CD4-positive, alpha-beta T cell (primary cell): ENCODE data around the gene BARX1. TPM values are rescaled to one million over a fixed set of nuclear protein-coding genes. Genes with fewer than 3 reads are reported as not detected.

ENCODE experiments used
- ATAC-seq: fragments of 200-7000 bp; cut with Tn5 transposase; one replicate; pipeline ENCODE4 v1.10.0; 2022; ENCODE audit warnings: mild to moderate bottlenecking; ENCODE audit not compliant: poor library complexity
- CTCF ChIA-PET: fragments of 350-600 bp; sonication (Branson Sonifier 250); formaldehyde crosslinking; loops from one replicate; lab custom pipeline; 2021; ENCODE audit warnings: antibody characterized with exemption, inconsistent platforms; lab: Charles Lee
- POLR2A ChIA-PET: fragments of 350-600 bp; sonication (Branson Sonifier 250); formaldehyde crosslinking; loops from one replicate; lab custom pipeline; 2021; ENCODE audit warnings: antibody characterized with exemption, inconsistent platforms; lab: Charles Lee
- DNase-seq, 14 experiments: peaks; one replicate each; pipeline ENCODE4 v3.0.0-alpha.2; 2013 to 2020; ENCODE audit warnings: mixed read lengths in 2 of 14
- H3K27ac ChIP-seq, 2 donors: one replicate each; pipeline versions ENCODE4 v1.5.1 to v1.7.0; 2013; ENCODE audit warnings: low read length in 2 of 2, low read depth in 1 of 2, mild to moderate bottlenecking in 1 of 2
- H3K27me3 ChIP-seq, 2 experiments: 1 replicate in 1 of 2; 2 replicates in 1 of 2; pipeline versions ENCODE4 v1.6.1 to v1.7.0; 2013; ENCODE audit warnings: low read length in 2 of 2, control low read depth in 1 of 2, mild to moderate bottlenecking in 1 of 2, moderate library complexity in 1 of 2; ENCODE audit not compliant: insufficient read depth in 2 of 2, control insufficient read depth in 1 of 2
- H3K36me3 ChIP-seq: one replicate; pipeline ENCODE4 v1.6.1; 2013; ENCODE audit warnings: low read length, control low read depth; ENCODE audit not compliant: insufficient read depth
- H3K4me1 ChIP-seq: one replicate; pipeline ENCODE4 v1.6.1; 2013; ENCODE audit warnings: low read length, control low read depth; ENCODE audit not compliant: insufficient read depth
- H3K4me3 ChIP-seq: one replicate; pipeline ENCODE4 v1.5.1; 2013; ENCODE audit warnings: mild to moderate bottlenecking, low read length, moderate library complexity
- H3K9me3 ChIP-seq, 2 experiments: 1 replicate in 1 of 2; 2 replicates in 1 of 2; pipeline versions ENCODE4 v1.6.1 to v1.7.0; 2013; ENCODE audit warnings: low read length in 2 of 2, mild to moderate bottlenecking in 2 of 2, control low read depth in 1 of 2, moderate library complexity in 1 of 2; ENCODE audit not compliant: control insufficient read depth in 1 of 2, insufficient read depth in 1 of 2
- H3K27ac Mint-ChIP-seq: one replicate; pipeline ENCODE4 v1.8.0; 2020; ENCODE audit warnings: mixed read lengths
- H3K27me3 Mint-ChIP-seq: one replicate; pipeline ENCODE4 v1.8.0; 2021; ENCODE audit warnings: mixed read lengths
- H3K36me3 Mint-ChIP-seq: one replicate; pipeline ENCODE4 v1.8.0; 2021; ENCODE audit warnings: low read depth, mixed read lengths
- H3K4me1 Mint-ChIP-seq: one replicate; pipeline ENCODE4 v1.8.0; 2021; ENCODE audit warnings: low read depth, mixed read lengths
- H3K4me3 Mint-ChIP-seq: one replicate; pipeline ENCODE4 v1.8.0; 2020; ENCODE audit warnings: mild to moderate bottlenecking, mixed read lengths
- H3K9me3 Mint-ChIP-seq: one replicate; pipeline ENCODE4 v1.8.0; 2020; ENCODE audit warnings: mixed read lengths
- CTCF ChIP-seq: fragments of 200-600 bp; IDR thresholded peaks from one replicate; pipeline ENCODE4 v1.8.0; 2022; ENCODE audit warnings: antibody characterized with exemption, mild to moderate bottlenecking
- intact Hi-C, 2 experiments: fragments of 100-400 bp; cut with DNase I in 1 of 2; cut with micrococcal nuclease in 1 of 2; formaldehyde crosslinking; loops; one replicate each; pipeline versions ENCODE4 v1.15.1 to v1.9.0; 2023 to 2025; cut with DNase I, micrococcal nuclease
- total RNA-seq, 174 experiments: library from RNA in 2 of 174; stranded (reverse) in 2 of 174; gene quantifications; one replicate each; pipeline ENCODE4 v1.2.3 and lab custom pipeline; 2021 to 2026

Gene BARX1
- total RNA-seq, 2 experiments from 2014 or later, result 0.17 to 0.33 TPM

GRCh38 chr9:93946338-93946712 lies 8.8 kb downstream of the BARX1 start:
- Histone ChIP-seq H3K4me1 (peaks cover 33% of the 10 kb centered on the region), H3K36me3 (no peaks in the 10 kb centered on the region), H3K9me3 (peaks cover 0 to 20% of the 10 kb centered on the region in 2 experiments), H3K27ac (no peak overlapping the region), H3K4me3 (no peak overlapping the region), H3K27me3 (peaks cover 72 to 91% of the 10 kb centered on the region in 2 experiments)
- H3K4me3 Mint-ChIP-seq, result no peak overlapping the region
- H3K27ac Mint-ChIP-seq, result no peak overlapping the region
- no peaks in the 10 kb centered on the region for H3K36me3 Mint-ChIP-seq
- ChIA-PET POLR2A (no interaction called here), CTCF (no interaction called here)
- peaks cover 36% of the 10 kb centered on the region for H3K4me1 Mint-ChIP-seq
- no peak for DNase-seq
- no peaks in the 10 kb centered on the region for H3K9me3 Mint-ChIP-seq
- peaks cover 94% of the 10 kb centered on the region for H3K27me3 Mint-ChIP-seq
- no peak for ATAC-seq
- TF ChIP-seq CTCF, result no peak
- intact Hi-C loops, result no loop called here

DNA sequence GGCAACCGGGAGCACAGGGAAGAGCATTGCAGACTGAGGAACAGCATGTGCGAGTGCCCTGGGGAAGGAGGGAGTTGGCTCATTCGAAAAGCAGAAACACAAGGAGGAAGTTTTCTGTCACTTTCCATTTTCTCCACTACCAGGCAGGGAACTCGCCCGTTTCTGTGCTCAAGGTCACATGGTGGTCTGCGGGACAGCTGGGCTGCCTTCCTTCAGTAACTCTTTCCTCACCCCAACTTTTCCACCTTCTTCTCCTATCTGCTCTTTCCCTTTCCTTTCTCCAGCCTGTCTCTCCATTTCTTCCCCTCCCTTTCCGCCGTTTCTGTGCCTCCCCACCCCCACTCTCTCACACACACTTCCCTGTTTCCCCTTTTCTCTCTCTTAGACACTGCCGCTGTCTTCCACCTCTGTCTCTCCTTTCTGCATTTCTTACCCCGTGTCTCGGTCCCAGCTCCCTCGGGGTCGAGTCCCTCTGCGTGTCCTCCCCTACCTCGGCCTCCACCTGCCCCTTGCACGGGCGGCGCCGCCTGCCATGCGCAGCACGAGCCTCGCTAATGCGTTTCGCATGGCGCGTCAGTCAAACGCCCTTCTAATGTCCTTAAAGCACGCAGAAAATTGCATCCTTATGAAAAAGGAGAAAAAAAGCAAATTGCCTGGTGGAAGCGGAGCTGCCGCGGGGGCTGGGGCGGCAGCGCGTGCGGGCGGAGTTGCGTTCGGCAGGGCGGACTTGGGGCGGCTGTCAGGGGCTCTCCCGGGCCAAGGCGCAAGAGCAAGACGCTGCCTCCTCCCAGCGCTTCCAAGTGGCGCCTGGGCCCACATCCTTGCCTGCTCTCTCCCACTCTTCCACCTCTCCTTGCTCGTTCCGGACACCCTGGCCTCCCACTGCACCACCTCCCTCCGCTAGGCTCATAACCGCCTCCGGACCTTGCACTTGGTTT lies 9.5 kb downstream of the BARX1 start:
- ATAC-seq, result no peak
- Mint-ChIP-seq H3K4me3 (no peak overlapping the region), H3K27me3 (peaks cover 94% of the 10 kb centered on the region), H3K36me3 (no peaks in the 10 kb centered on the region), H3K27ac (no peak overlapping the region), H3K9me3 (no peaks in the 10 kb centered on the region), H3K4me1 (peaks cover 30% of the 10 kb centered on the region)
- CTCF ChIA-PET, result no interaction called here
- peaks cover 0 to 14% of the 10 kb centered on the region in 2 experiments for H3K9me3 ChIP-seq
- DNase-seq, result no peak
- H3K36me3 ChIP-seq, result no peaks in the 10 kb centered on the region
- intact Hi-C loops, result no loop called here
- H3K4me3 ChIP-seq, result no peak overlapping the region
- H3K27ac ChIP-seq, result no peak overlapping the region
- no peak for TF ChIP-seq CTCF
- H3K4me1 ChIP-seq, result peaks cover 26% of the 10 kb centered on the region
- peaks cover 65 to 91% of the 10 kb centered on the region in 2 experiments for H3K27me3 ChIP-seq
- POLR2A ChIA-PET, result no interaction called here

DNA sequence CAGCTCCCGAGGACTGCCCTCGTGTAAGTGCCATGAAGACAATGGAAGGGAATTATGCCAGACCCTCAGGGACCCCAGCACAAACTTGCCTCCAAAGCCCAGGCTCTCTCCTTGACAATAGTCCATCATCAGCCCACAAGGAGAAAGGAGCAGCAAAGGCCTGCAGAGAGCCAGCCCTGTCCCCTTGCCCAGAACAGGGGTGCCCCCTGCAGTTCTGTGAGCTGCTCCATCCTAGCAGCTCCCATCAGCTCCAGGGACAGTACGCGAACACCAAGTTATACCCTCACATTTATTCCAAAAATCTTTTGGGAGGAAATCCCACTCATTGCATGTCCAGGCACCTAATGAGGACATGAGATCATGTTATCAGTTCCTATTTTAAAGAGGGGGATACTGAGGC lies 11.1 kb downstream of the BARX1 start:
- H3K4me1 ChIP-seq, result peaks cover 10% of the 10 kb centered on the region
- peaks cover 89% of the 10 kb centered on the region for H3K27me3 Mint-ChIP-seq
- ChIA-PET CTCF (interaction anchor here (0.8 kb wide), 1 partner anchor 18 kb away, joined by 3 read pairs; no protein-coding TSS in a partner anchor), POLR2A (no interaction called here)
- no peak overlapping the region for H3K4me3 ChIP-seq
- H3K27ac ChIP-seq, result no peak overlapping the region
- no peaks in the 10 kb centered on the region for H3K36me3 ChIP-seq
- no peak for ATAC-seq
- no peaks in the 10 kb centered on the region for H3K9me3 Mint-ChIP-seq
- H3K27me3 ChIP-seq, result peaks cover 50 to 81% of the 10 kb centered on the region in 2 experiments
- H3K9me3 ChIP-seq, result peaks cover 0 to 7% of the 10 kb centered on the region in 2 experiments
- no peak overlapping the region for H3K27ac Mint-ChIP-seq
- no peak for TF ChIP-seq CTCF
- no peak overlapping the region for H3K4me3 Mint-ChIP-seq
- peaks cover 20% of the 10 kb centered on the region for H3K4me1 Mint-ChIP-seq
- intact Hi-C loops, result no loop called here
- H3K36me3 Mint-ChIP-seq, result no peaks in the 10 kb centered on the region
- no peak for DNase-seq
